HG03432 (cell line): Measurements from ENCODE around the gene THEMIS.
"Not testable (repeated sequence)": the region's sequence is repeated elsewhere in the genome, so short reads cannot be mapped to it uniquely, and the experiment has no call there.

ENCODE experiments used
- ATAC-seq: cut with Tn5 transposase; IDR thresholded peaks from one replicate; pipeline ENCODE4 v1.9.1; 2021; ENCODE audit warnings: mild to moderate bottlenecking, moderate library complexity; ENCODE audit not compliant: unreplicated experiment

THEMIS gene

GRCh38 chr6:127900935-127901334, at the start of gene THEMIS:
THEMIS (minus strand) TSS chr6:127901058; CDS start chr6:127900932, 126 bp downstream.
- ATAC-seq = no peak

GRCh38 chr6:127949251-127949650, 48.4 kb upstream of the THEMIS start:
- no peak for ATAC-seq

GRCh38 chr6:127946388-127946787, 45.5 kb upstream of the THEMIS start:
- no peak for ATAC-seq

GRCh38 chr6:127945434-127946097, 44.7 kb upstream of the THEMIS start:
- no peak for ATAC-seq

GRCh38 chr6:127941228-127941627, 40.4 kb upstream of the THEMIS start:
- no peak for ATAC-seq

GRCh38 chr6:127939442-127940066, 38.7 kb upstream of the THEMIS start:
- no peak for ATAC-seq

GRCh38 chr6:127938701-127939100, 37.8 kb upstream of the THEMIS start:
- ATAC-seq = peak; percentile 45

GRCh38 chr6:127937747-127938146, 36.9 kb upstream of the THEMIS start:
- ATAC-seq = no peak

GRCh38 chr6:127937102-127937501, 36.2 kb upstream of the THEMIS start:
- ATAC-seq = no peak

GRCh38 chr6:127934956-127935355, 34.1 kb upstream of the THEMIS start:
- no peak for ATAC-seq

GRCh38 chr6:127933852-127934840, 33.3 kb upstream of the THEMIS start:
- no peak for ATAC-seq

- no peak for ATAC-seq
These were observed 32.3 kb upstream of the THEMIS start for GRCh38 chr6:127933137-127933536.

- no peak for ATAC-seq
These were observed 31.9 kb upstream of the THEMIS start for GRCh38 chr6:127932708-127933107.

GRCh38 chr6:127926441-127926840, 25.6 kb upstream of the THEMIS start:
- ATAC-seq = not testable (repeated sequence)

GRCh38 chr6:127924440-127924839, 23.6 kb upstream of the THEMIS start:
- no peak for ATAC-seq

- ATAC-seq = no peak
These were observed 23.2 kb upstream of the THEMIS start for GRCh38 chr6:127924031-127924430.

- ATAC-seq = no peak
These were observed 22.3 kb upstream of the THEMIS start for GRCh38 chr6:127923135-127923534.

GRCh38 chr6:127921982-127922381, 21.1 kb upstream of the THEMIS start:
- ATAC-seq = no peak

- ATAC-seq = no peak
These were observed 19.9 kb upstream of the THEMIS start for GRCh38 chr6:127920804-127921203.

GRCh38 chr6:127918506-127919427, 17.9 kb upstream of the THEMIS start:
- peak; percentile 53 for ATAC-seq
